Measurements from ENCODE around the gene NHERF1. TPM values are rescaled to one million over a fixed set of nuclear protein-coding genes. Genes with fewer than 3 reads are reported as not detected.

The NHERF1 gene
- total and polyA plus RNA-seq, 2 donors from 2014 or later = 71.3 to 448 TPM

DNA sequence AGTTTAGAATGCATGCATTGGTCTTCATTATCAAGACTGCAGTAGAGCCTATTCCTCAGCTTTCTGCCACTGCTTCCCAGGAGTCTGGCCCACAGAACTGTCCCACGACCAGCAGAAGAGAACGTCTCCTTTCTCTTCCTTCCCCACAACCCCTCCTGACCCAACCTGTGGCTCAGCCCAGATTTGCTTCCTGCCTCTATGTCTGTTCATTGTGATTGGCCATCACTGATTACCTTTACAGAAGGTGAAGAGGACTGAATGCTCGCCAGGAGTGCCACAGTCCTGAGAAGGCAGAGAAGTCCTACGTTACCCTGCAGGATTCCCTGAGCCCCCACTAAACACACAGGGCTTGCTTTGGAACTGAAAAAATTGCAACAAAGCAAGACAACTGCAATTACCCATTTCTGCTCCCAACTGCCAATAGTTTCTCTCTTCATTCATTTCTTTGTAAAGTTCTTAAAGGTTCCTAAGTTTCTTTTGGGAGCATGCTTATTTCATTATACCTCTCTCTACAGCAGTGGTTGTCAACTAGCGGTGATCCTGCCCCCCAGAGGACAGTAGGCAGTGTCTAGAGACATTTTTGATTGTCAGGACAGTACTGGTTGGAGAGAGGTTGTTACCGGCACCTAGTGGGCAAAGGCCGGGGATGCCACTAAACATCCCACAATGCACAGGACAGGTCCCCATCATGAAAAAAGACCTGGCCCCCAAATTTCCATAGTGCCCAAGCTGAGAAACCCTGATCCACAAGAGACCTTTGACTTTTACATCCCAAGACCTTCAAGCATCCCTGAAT, 32.2 kb downstream of the NHERF1 start:
- H3K4me1 ChIP-seq (ENCODE audit: control insufficient read depth in 2 of 3, insufficient read depth in 2 of 3, low read depth in 1 of 3, low read length in 3 of 3) = peaks cover 0 to 9% (median 7%) of the 10 kb centered on the region in 3 donors
- no peaks in the 10 kb centered on the region for H3K9me3 ChIP-seq (ENCODE audit: control insufficient read depth in 2 of 3, insufficient read depth in 1 of 3, low read length in 3 of 3)
- no peak overlapping the region for H3K4me3 ChIP-seq (ENCODE audit: low read length in 3 of 3)
- peak in 3 of 5 donors; percentile 22 to 60 (median 49) for DNase-seq
- FAIRE-seq = no peak
- intact Hi-C loops (cut with DNase I) = no loop called here
- no peak overlapping the region for H3K9ac ChIP-seq (ENCODE audit: low read length in 3 of 3)
- no peaks in the 10 kb centered on the region for H3K27me3 ChIP-seq (ENCODE audit: control insufficient read depth, insufficient read depth, low read length)
- H3K27ac ChIP-seq (ENCODE audit: low read depth in 2 of 2, low read length in 2 of 2) = no peak overlapping the region
- TF ChIP-seq, protein P1, sequence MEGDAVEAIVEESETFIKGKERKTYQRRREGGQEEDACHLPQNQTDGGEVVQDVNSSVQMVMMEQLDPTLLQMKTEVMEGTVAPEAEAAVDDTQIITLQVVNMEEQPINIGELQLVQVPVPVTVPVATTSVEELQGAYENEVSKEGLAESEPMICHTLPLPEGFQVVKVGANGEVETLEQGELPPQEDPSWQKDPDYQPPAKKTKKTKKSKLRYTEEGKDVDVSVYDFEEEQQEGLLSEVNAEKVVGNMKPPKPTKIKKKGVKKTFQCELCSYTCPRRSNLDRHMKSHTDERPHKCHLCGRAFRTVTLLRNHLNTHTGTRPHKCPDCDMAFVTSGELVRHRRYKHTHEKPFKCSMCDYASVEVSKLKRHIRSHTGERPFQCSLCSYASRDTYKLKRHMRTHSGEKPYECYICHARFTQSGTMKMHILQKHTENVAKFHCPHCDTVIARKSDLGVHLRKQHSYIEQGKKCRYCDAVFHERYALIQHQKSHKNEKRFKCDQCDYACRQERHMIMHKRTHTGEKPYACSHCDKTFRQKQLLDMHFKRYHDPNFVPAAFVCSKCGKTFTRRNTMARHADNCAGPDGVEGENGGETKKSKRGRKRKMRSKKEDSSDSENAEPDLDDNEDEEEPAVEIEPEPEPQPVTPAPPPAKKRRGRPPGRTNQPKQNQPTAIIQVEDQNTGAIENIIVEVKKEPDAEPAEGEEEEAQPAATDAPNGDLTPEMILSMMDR (IDR thresholded peaks at IDR 0.05; ENCODE audit: borderline replicate concordance, extremely low read depth, insufficient read depth) = peak; percentile 40
- peaks cover 0 to 4% (median 0%) of the 10 kb centered on the region in 3 donors for H3K36me3 ChIP-seq (ENCODE audit: control insufficient read depth in 2 of 3, insufficient read depth in 3 of 3, low read length in 3 of 3)

DNA sequence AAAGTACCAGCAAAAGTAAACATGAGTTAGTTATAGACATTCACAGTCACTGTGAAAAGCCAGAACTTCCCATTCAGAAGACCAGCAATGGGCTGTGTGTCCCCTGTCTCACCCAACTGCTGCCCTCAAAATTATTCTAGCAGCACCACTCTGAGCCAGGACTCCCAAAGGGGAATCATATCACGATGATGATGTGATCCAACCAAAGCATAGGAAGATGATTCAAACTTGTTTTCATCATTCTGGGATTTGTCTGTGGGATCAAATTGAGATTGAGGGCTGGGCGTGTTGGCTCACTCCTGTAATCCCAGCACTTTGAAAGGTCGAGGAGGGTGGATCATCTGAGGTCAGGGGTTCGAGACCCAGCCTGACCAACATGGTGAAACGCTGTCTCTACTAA, 34.1 kb downstream of the NHERF1 start:
- H3K27me3 ChIP-seq (ENCODE audit: control insufficient read depth, insufficient read depth, low read length) = no peaks in the 10 kb centered on the region
- FAIRE-seq = no peak
- no peaks in the 10 kb centered on the region for H3K4me1 ChIP-seq (ENCODE audit: control insufficient read depth in 2 of 3, insufficient read depth in 2 of 3, low read depth in 1 of 3, low read length in 3 of 3)
- TF ChIP-seq, protein P1 (IDR thresholded peaks at IDR 0.05; ENCODE audit: borderline replicate concordance, extremely low read depth, insufficient read depth) = no peak
- H3K4me3 ChIP-seq (ENCODE audit: low read length in 3 of 3) = no peak overlapping the region
- H3K36me3 ChIP-seq (ENCODE audit: control insufficient read depth in 2 of 3, insufficient read depth in 3 of 3, low read length in 3 of 3) = peaks cover 0 to 4% (median 0%) of the 10 kb centered on the region in 3 donors
- H3K9ac ChIP-seq (ENCODE audit: low read length in 3 of 3) = no peak overlapping the region
- H3K27ac ChIP-seq (ENCODE audit: low read depth in 2 of 2, low read length in 2 of 2) = no peak overlapping the region
- intact Hi-C loops (cut with DNase I) = no loop called here
- DNase-seq = no peak
- no peaks in the 10 kb centered on the region for H3K9me3 ChIP-seq (ENCODE audit: control insufficient read depth in 2 of 3, insufficient read depth in 1 of 3, low read length in 3 of 3)

DNA sequence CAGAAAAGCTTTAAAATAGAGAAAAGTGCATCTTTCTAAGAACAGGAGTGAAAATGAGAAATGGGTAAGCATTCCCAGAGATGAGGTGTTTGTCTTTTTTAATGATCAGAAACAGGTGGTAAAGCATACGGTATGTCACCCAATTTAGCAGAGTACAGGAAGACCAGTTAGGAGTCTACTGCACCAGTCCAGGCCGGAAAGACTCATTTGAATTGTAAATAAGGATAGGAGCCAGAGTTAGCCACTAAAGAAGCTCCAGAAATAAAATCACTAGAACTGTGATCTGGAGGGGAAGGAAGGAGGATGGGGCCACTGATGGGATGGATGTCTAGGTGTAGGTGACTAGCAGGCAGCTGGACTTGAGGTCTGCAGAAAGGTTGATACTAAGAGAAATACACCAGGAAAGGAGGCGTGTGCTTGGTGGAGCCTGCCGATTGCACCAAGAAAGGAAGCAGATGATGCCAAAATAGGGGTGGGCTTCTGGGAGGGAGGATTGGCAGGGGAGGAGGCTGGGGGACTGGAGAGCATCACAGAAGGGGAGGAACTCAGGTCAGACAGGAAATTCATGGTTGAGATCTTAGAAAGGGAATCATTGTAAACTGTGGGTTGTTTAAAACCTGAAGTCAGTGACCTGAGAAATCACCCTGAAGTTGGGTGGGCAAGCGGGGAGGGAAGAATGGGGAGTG, 35.8 kb downstream of the NHERF1 start:
- H3K9ac ChIP-seq (ENCODE audit: low read length in 3 of 3) = no peak overlapping the region
- H3K4me1 ChIP-seq (ENCODE audit: control insufficient read depth in 2 of 3, insufficient read depth in 2 of 3, low read depth in 1 of 3, low read length in 3 of 3) = no peaks in the 10 kb centered on the region
- H3K36me3 ChIP-seq (ENCODE audit: control insufficient read depth in 2 of 3, insufficient read depth in 3 of 3, low read length in 3 of 3) = peaks cover 0 to 5% (median 4%) of the 10 kb centered on the region in 3 donors
- TF ChIP-seq, protein P1 (IDR thresholded peaks at IDR 0.05; ENCODE audit: borderline replicate concordance, extremely low read depth, insufficient read depth) = no peak
- DNase-seq = no peak
- intact Hi-C loops (cut with DNase I) = no loop called here
- no peaks in the 10 kb centered on the region for H3K27me3 ChIP-seq (ENCODE audit: control insufficient read depth, insufficient read depth, low read length)
- no peak for FAIRE-seq
- no peak overlapping the region for H3K4me3 ChIP-seq (ENCODE audit: low read length in 3 of 3)
- no peaks in the 10 kb centered on the region for H3K9me3 ChIP-seq (ENCODE audit: control insufficient read depth in 2 of 3, insufficient read depth in 1 of 3, low read length in 3 of 3)
- no peak overlapping the region for H3K27ac ChIP-seq (ENCODE audit: low read depth in 2 of 2, low read length in 2 of 2)
